Kidney (tissue), 22 donors: ENCODE data around the gene ACRBP. TPM values are rescaled to one million over a fixed set of nuclear protein-coding genes. Genes with fewer than 3 reads are reported as not detected.
A peak's percentile ranks its signal among the peaks of the same experiment; 100 is the strongest.

ENCODE experiments used
- DNase-seq, 5 donors: peaks; one replicate each; pipeline ENCODE4 v3.0.0-alpha.2; 2013 to 2020
- FAIRE-seq: peaks from 2 replicates; lab custom pipeline; 2012; peaks lifted over from hg19 to GRCh38; lab: Jason Lieb, UNC
- H3K27ac ChIP-seq, 2 donors: one replicate each; pipeline ENCODE4 v1.7.0; 2013; ENCODE audit warnings: low read depth in 2 of 2, low read length in 2 of 2, inconsistent platforms in 1 of 2
- H3K27me3 ChIP-seq: one replicate; pipeline ENCODE4 v1.7.1; 2013; ENCODE audit warnings: low read length, inconsistent platforms; ENCODE audit not compliant: control insufficient read depth, insufficient read depth
- H3K36me3 ChIP-seq, 3 donors: one replicate each; pipeline versions ENCODE4 v1.7.0 to v1.7.1; 2013; ENCODE audit warnings: low read length in 3 of 3, control low read depth in 1 of 3, inconsistent platforms in 1 of 3; ENCODE audit not compliant: insufficient read depth in 3 of 3, control insufficient read depth in 2 of 3
- H3K4me1 ChIP-seq, 3 donors: one replicate each; pipeline versions ENCODE4 v1.7.0 to v1.7.1; 2013; ENCODE audit warnings: low read length in 3 of 3, inconsistent platforms in 1 of 3, low read depth in 1 of 3; ENCODE audit not compliant: control insufficient read depth in 2 of 3, insufficient read depth in 2 of 3
- H3K4me3 ChIP-seq, 3 donors: one replicate each; pipeline versions ENCODE4 v1.7.0 to v1.8.1; 2013; ENCODE audit warnings: low read length in 3 of 3, control low read depth in 1 of 3, inconsistent platforms in 1 of 3
- H3K9ac ChIP-seq, 3 donors: one replicate each; pipeline versions ENCODE4 v1.7.0 to v1.7.1; 2013; ENCODE audit warnings: low read length in 3 of 3, control low read depth in 1 of 3, inconsistent platforms in 1 of 3
- H3K9me3 ChIP-seq, 3 donors: one replicate each; pipeline versions ENCODE4 v1.7.0 to v1.7.1; 2013; ENCODE audit warnings: low read length in 3 of 3, control low read depth in 1 of 3, inconsistent platforms in 1 of 3; ENCODE audit not compliant: control insufficient read depth in 2 of 3, insufficient read depth in 1 of 3
- intact Hi-C: fragments of 100-400 bp; cut with DNase I; formaldehyde crosslinking; loops from one replicate; pipeline ENCODE4 v1.11.1; 2022
- long read RNA-seq, 10 donors: library from polyadenylated mRNA in 1 of 10; unstranded in 1 of 10; transcript quantifications; one replicate each; pipeline ENCODE4 v2.0.0 and lab custom pipeline, GENCODE V29; 2021 to 2026
- polyA plus RNA-seq: library from polyadenylated mRNA; stranded (reverse); fragments of 350-450 nt; fragmentation: Illumina TruSeq; extraction: RNeasy Lipid Tissue Mini Kit (QIAGEN cat#74804); gene quantifications from one replicate; pipeline ENCODE4 v1.2.3, GENCODE V29; 2014; ENCODE audit warnings: low read depth, low replicate concordance; ENCODE audit not compliant: insufficient read depth
- total RNA-seq: library from RNA; stranded (reverse); fragmentation: NEBNext Ultra II Directional; extraction: Animal tissue kit (Norgen Biotek cat#: 25700); gene quantifications from one replicate; pipeline ENCODE4 v1.2.1, GENCODE V29; 2021
- TF ChIP-seq, protein P1 (sequence below): IDR thresholded peaks from 3 replicates; pipeline ENCODE4 v1.5.1; 2012; ENCODE audit warnings: mild to moderate bottlenecking, moderate library complexity, borderline replicate concordance; ENCODE audit not compliant: insufficient read depth; ENCODE audit errors: extremely low read depth
- donor health status: control.
- donor health status: control.
- donor health status: control.
- donor health status: control.
- donor health status: control.
- donor health status: DM: yes; HTN: yes; CAD: no.
- donor health status: Normal renal cell carcinoma (clear cell type).

Gene ACRBP
- total RNA-seq (3.4 TPM), polyA plus RNA-seq (2.1 TPM)
- long read RNA-seq, donor 1, partial matches to known transcripts: 0 of 1 reads
- long read RNA-seq, donor 1, other reads (novel, unspliced or antisense): 0 of 1 reads
- long read RNA-seq, donor 2: 0 reads
- long read RNA-seq, donor 3, partial matches to known transcripts: 0 of 1 reads
- long read RNA-seq, donor 3, other reads (novel, unspliced or antisense): 0 of 1 reads
- long read RNA-seq, donor 4: 0 reads
- long read RNA-seq, donor 5: 0 reads
- long read RNA-seq, donor 6: 0 reads
- long read RNA-seq, donor 7, partial matches to known transcripts: 0 of 2 reads
- long read RNA-seq, donor 7, other reads (novel, unspliced or antisense): 0 of 2 reads
- long read RNA-seq, donor 8: 0 reads
- long read RNA-seq, donor 9: 0 reads
- long read RNA-seq, donor 10, partial matches to known transcripts: 0 of 1 reads
- long read RNA-seq, donor 10, other reads (novel, unspliced or antisense): 0 of 1 reads

DNA sequence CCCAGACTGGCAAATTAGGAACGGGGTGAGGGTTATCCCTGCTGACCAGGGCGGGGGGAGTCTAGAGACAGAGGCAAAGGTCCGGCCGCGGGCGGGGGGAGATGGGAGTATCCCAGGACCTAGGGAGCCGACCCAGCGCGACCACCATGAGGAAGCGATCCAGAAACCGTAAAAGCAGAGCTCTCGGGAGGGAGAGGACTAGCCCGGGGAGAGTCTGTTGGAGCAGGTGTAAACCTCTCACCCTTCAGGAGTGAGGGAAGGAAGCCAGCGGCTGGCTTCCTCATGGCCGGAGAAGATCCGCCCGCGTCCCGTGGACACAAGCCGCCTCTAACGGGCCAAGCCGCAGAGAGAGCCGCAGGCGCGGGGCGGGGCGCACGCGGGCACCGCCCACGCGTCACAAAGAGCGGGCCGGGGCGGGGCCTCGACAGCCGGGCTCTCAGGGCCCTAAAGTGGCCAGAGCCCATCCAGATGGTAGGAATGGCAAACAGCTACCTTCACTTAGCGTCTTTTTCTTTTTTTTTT, at the start of gene ACRBP:
TSS of gene ACRBP (minus strand) at position 350 of the 522 bp plus-strand sequence. CDS start at position 284, 66 bp downstream.
- Histone ChIP-seq H3K27ac (no peak within 1 kb of the TSS), H3K9ac (peak within 1 kb of the TSS in 1 of 3 donors; percentile 73), H3K27me3 (no peaks in the 10 kb centered on the region), H3K4me3 (peak within 1 kb of the TSS; percentile 28 to 51 (median 46)), H3K36me3 (peaks cover 3 to 21% (median 14%) of the 10 kb centered on the region in 3 donors), H3K4me1 (peaks cover 0 to 4% (median 0%) of the 10 kb centered on the region in 3 donors), H3K9me3 (no peaks in the 10 kb centered on the region)
- TF ChIP-seq, protein P1, sequence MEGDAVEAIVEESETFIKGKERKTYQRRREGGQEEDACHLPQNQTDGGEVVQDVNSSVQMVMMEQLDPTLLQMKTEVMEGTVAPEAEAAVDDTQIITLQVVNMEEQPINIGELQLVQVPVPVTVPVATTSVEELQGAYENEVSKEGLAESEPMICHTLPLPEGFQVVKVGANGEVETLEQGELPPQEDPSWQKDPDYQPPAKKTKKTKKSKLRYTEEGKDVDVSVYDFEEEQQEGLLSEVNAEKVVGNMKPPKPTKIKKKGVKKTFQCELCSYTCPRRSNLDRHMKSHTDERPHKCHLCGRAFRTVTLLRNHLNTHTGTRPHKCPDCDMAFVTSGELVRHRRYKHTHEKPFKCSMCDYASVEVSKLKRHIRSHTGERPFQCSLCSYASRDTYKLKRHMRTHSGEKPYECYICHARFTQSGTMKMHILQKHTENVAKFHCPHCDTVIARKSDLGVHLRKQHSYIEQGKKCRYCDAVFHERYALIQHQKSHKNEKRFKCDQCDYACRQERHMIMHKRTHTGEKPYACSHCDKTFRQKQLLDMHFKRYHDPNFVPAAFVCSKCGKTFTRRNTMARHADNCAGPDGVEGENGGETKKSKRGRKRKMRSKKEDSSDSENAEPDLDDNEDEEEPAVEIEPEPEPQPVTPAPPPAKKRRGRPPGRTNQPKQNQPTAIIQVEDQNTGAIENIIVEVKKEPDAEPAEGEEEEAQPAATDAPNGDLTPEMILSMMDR: no peak
- intact Hi-C loops: no loop called here
- FAIRE-seq (no peak), DNase-seq (peak; percentile 72 to 90 (median 84))

GRCh38 chr12:6695313-6696045, 48.2 kb upstream of the ACRBP start:
- Histone ChIP-seq H3K9me3 (no peaks in the 10 kb centered on the region), H3K27me3 (no peaks in the 10 kb centered on the region), H3K4me1 (no peaks in the 10 kb centered on the region), H3K4me3 (no peak overlapping the region), H3K36me3 (no peaks in the 10 kb centered on the region), H3K27ac (no peak overlapping the region), H3K9ac (no peak overlapping the region)
- TF ChIP-seq, protein P1: no peak
- FAIRE-seq (no peak), DNase-seq (no peak)
- intact Hi-C loops: no loop called here

GRCh38 chr12:6694701-6695100, 47.5 kb upstream of the ACRBP start:
- no peak overlapping the region for H3K4me3 ChIP-seq
- no peaks in the 10 kb centered on the region for H3K9me3 ChIP-seq
- no peaks in the 10 kb centered on the region for H3K36me3 ChIP-seq
- no peak overlapping the region for H3K27ac ChIP-seq
- H3K9ac ChIP-seq: no peak overlapping the region
- peaks cover 0 to 5% (median 0%) of the 10 kb centered on the region in 3 donors for H3K4me1 ChIP-seq
- no peaks in the 10 kb centered on the region for H3K27me3 ChIP-seq
- intact Hi-C loops: no loop called here
- TF ChIP-seq, protein P1: no peak
- DNase-seq (no peak), FAIRE-seq (no peak)
